IMR-90 (cell line): Measurements from ENCODE around the gene UBL7. TPM values are rescaled to one million over a fixed set of nuclear protein-coding genes. Genes with fewer than 3 reads are reported as not detected.

ENCODE experiments used
- ATAC-seq: fragments of 200-7000 bp; cut with Tn5 transposase; 2 replicates; pipeline ENCODE4 v1.9.1; 2020; ENCODE audit warnings: low read depth, mild to moderate bottlenecking, moderate library complexity
- BruUV-seq: library from RNA; stranded (reverse); fragments of 400-500 nt; replicated peaks from 2 replicates; lab custom pipeline; 2021; lab: Mats Ljungman, UMichigan
- CTCF ChIA-PET: fragments of 300-600 bp; formaldehyde crosslinking; extraction: SDS; loops from one replicate; lab custom pipeline; 2021; ENCODE audit warnings: antibody characterized with exemption; lab: Yijun Ruan, JAX
- POLR2A ChIA-PET: fragments of 300-600 bp; sonication (Branson Sonifier 250); formaldehyde crosslinking; loops from one replicate; lab custom pipeline; 2022; ENCODE audit warnings: antibody characterized with exemption; ENCODE audit not compliant: unreplicated experiment; lab: Charles Lee
- DNase-seq: peaks from one replicate; pipeline ENCODE4 v3.0.0; 2013
- H2AFZ ChIP-seq: replicated peaks from 2 replicates; pipeline ENCODE3; 2013; ENCODE audit warnings: low read length, mild to moderate bottlenecking; ENCODE audit not compliant: poor library complexity
- H2AK5ac ChIP-seq: 2 replicates; pipeline ENCODE4 v1.6.1; 2013; ENCODE audit warnings: low read depth, low read length, inconsistent platforms
- H2AK9ac ChIP-seq: replicated peaks from 2 replicates; pipeline ENCODE3; 2013; ENCODE audit warnings: mild to moderate bottlenecking, low read depth, low read length, moderate library complexity; ENCODE audit not compliant: poor library complexity
- H2BK120ac ChIP-seq: 2 replicates; pipeline ENCODE4 v1.6.1; 2013; ENCODE audit warnings: low read depth, low read length, inconsistent platforms
- H2BK15ac ChIP-seq: 3 replicates; pipeline ENCODE4 v1.6.1; 2013; ENCODE audit warnings: low read depth, low read length, inconsistent platforms
- H2BK20ac ChIP-seq: 2 replicates; pipeline ENCODE4 v1.6.1; 2013; ENCODE audit warnings: low read depth, mild to moderate bottlenecking, inconsistent platforms, low read length, moderate library complexity
- H2BK5ac ChIP-seq: 2 replicates; pipeline ENCODE4 v1.6.1; 2013; ENCODE audit warnings: mild to moderate bottlenecking, low read depth, low read length, inconsistent platforms; ENCODE audit not compliant: poor library complexity, severe bottlenecking
- H3K14ac ChIP-seq: replicated peaks from 2 replicates; pipeline ENCODE4 v1.6.1; 2013; ENCODE audit warnings: low read depth, low read length, inconsistent platforms
- H3K18ac ChIP-seq: 2 replicates; pipeline ENCODE4 v1.6.1; 2013; ENCODE audit warnings: low read depth, low read length, control low read depth
- H3K23ac ChIP-seq: 2 replicates; pipeline ENCODE4 v1.6.1; 2013; ENCODE audit warnings: low read depth, low read length, inconsistent platforms
- H3K27ac ChIP-seq: 2 replicates; pipeline ENCODE4 v1.5.1; 2013; ENCODE audit warnings: mild to moderate bottlenecking, control low read depth, low read length; ENCODE audit not compliant: insufficient read depth
- H3K27me3 ChIP-seq: 2 replicates; pipeline ENCODE4 v1.6.1; 2013; ENCODE audit warnings: low read length; ENCODE audit not compliant: control insufficient read depth, insufficient read depth
- H3K36me3 ChIP-seq: 2 replicates; pipeline ENCODE4 v1.6.1; 2013; ENCODE audit warnings: low read length, mixed read lengths; ENCODE audit not compliant: control insufficient read depth, insufficient read depth
- H3K4ac ChIP-seq: 2 replicates; pipeline ENCODE4 v1.6.1; 2013; ENCODE audit warnings: low read depth, low read length, inconsistent platforms
- H3K4me1 ChIP-seq: 2 replicates; pipeline ENCODE4 v1.6.1; 2013; ENCODE audit warnings: low read length, mixed read lengths; ENCODE audit not compliant: control insufficient read depth, insufficient read depth
- H3K4me2 ChIP-seq: 2 replicates; pipeline ENCODE4 v1.6.1; 2013; ENCODE audit warnings: low read depth, mild to moderate bottlenecking, control low read depth, low read length, moderate library complexity
- H3K4me3 ChIP-seq: 2 replicates; pipeline ENCODE4 v1.5.1; 2013; ENCODE audit warnings: low read depth, mild to moderate bottlenecking, control low read depth, low read length, moderate library complexity; ENCODE audit not compliant: insufficient read depth
- H3K56ac ChIP-seq: 2 replicates; pipeline ENCODE4 v1.6.1; 2013; ENCODE audit warnings: low read length, inconsistent platforms; ENCODE audit not compliant: insufficient read depth; ENCODE audit errors: extremely low read depth
- H3K79me1 ChIP-seq, 2 experiments: 2 replicates each; pipeline ENCODE4 v1.6.1; 2013; ENCODE audit warnings: low read length in 2 of 2, inconsistent platforms in 1 of 2, low read depth in 1 of 2
- H3K9ac ChIP-seq: 2 replicates; pipeline ENCODE4 v1.6.1; 2013; ENCODE audit warnings: low read depth, low read length, control low read depth
- H3K9me1 ChIP-seq: 2 replicates; pipeline ENCODE4 v1.6.1; 2013; ENCODE audit warnings: low read length, inconsistent platforms; ENCODE audit not compliant: insufficient read depth
- H3K9me3 ChIP-seq: 2 replicates; pipeline ENCODE4 v1.6.1; 2013; ENCODE audit warnings: low read length; ENCODE audit not compliant: control insufficient read depth, insufficient read depth
- H4K20me1 ChIP-seq: 2 replicates; pipeline ENCODE4 v1.6.1; 2013; ENCODE audit warnings: low read length, inconsistent platforms; ENCODE audit not compliant: insufficient read depth
- H4K5ac ChIP-seq: 2 replicates; pipeline ENCODE4 v1.6.1; 2013; ENCODE audit warnings: mild to moderate bottlenecking, low read depth, low read length, control low read depth
- H4K8ac ChIP-seq, 2 experiments: 2 replicates each; pipeline ENCODE4 v1.6.1; 2013; ENCODE audit warnings: low read depth in 2 of 2, low read length in 2 of 2, control low read depth in 1 of 2, inconsistent platforms in 1 of 2
- H4K91ac ChIP-seq: 2 replicates; pipeline ENCODE4 v1.6.1; 2013; ENCODE audit warnings: low read depth, low read length, inconsistent platforms; ENCODE audit not compliant: insufficient read depth
- BHLHE40 ChIP-seq: fragments of 150-350 bp; IDR thresholded peaks from 2 replicates; pipeline ENCODE4 v1.6.1; 2016; ENCODE audit warnings: mild to moderate bottlenecking, low read depth, low read length
- CEBPB ChIP-seq: IDR thresholded peaks from 2 replicates; pipeline ENCODE4 v1.6.1; 2012; ENCODE audit warnings: low read depth, low read length, improper control_type of control experiment
- CHD1 ChIP-seq: IDR thresholded peaks from 2 replicates; pipeline ENCODE4 v1.6.1; 2012; ENCODE audit warnings: low read depth, low read length, improper control_type of control experiment
- CTCF ChIP-seq: conservative IDR thresholded peaks from 2 replicates; pipeline ENCODE4 v1.5.1; 2012; ENCODE audit warnings: mild to moderate bottlenecking, low read depth, low read length, improper control_type of control experiment
- ELK1 ChIP-seq: fragments of 150-350 bp; IDR thresholded peaks from 2 replicates; pipeline ENCODE4 v1.6.1; 2016; ENCODE audit warnings: low read depth, mild to moderate bottlenecking, low read length, moderate library complexity, borderline replicate concordance
- FOS ChIP-seq: fragments of 150-350 bp; IDR thresholded peaks from 2 replicates; pipeline ENCODE4 v1.6.1; 2016; ENCODE audit warnings: low read depth, low read length
- MAFK ChIP-seq: IDR thresholded peaks from 2 replicates; pipeline ENCODE4 v1.6.1; 2012; ENCODE audit warnings: low read depth, low read length, improper control_type of control experiment
- MAZ ChIP-seq: IDR thresholded peaks from 2 replicates; pipeline ENCODE4 v1.6.1; 2012; ENCODE audit warnings: low read depth, mild to moderate bottlenecking, low read length, improper control_type of control experiment, moderate library complexity, borderline replicate concordance
- MXI1 ChIP-seq: IDR thresholded peaks from 2 replicates; pipeline ENCODE4 v1.6.1; 2012; ENCODE audit warnings: low read depth, mild to moderate bottlenecking, low read length, moderate library complexity, borderline replicate concordance
- NFE2L2 ChIP-seq: fragments of 150-350 bp; IDR thresholded peaks from 2 replicates; pipeline ENCODE4 v1.6.1; 2016; ENCODE audit warnings: low read depth, mild to moderate bottlenecking, low read length
- POLR2A ChIP-seq: IDR thresholded peaks from 2 replicates; pipeline ENCODE4 v1.6.1; 2012; ENCODE audit warnings: mild to moderate bottlenecking, low read depth, low read length
- RAD21 ChIP-seq: IDR thresholded peaks from 2 replicates; pipeline ENCODE4 v1.6.1; 2012; ENCODE audit warnings: low read length, improper control_type of control experiment
- RCOR1 ChIP-seq: IDR thresholded peaks from 2 replicates; pipeline ENCODE4 v1.6.1; 2012; ENCODE audit warnings: mild to moderate bottlenecking, low read length, improper control_type of control experiment; ENCODE audit not compliant: insufficient replicate concordance
- RFX5 ChIP-seq: IDR thresholded peaks from 2 replicates; pipeline ENCODE4 v1.8.0; 2012; ENCODE audit warnings: low read depth, mild to moderate bottlenecking, low read length, moderate library complexity
- SMC3 ChIP-seq: fragments of 150-350 bp; IDR thresholded peaks from 2 replicates; pipeline ENCODE4 v1.6.1; 2016; ENCODE audit warnings: low read depth, mild to moderate bottlenecking, antibody characterized with exemption, low read length, moderate library complexity
- USF2 ChIP-seq: fragments of 150-350 bp; IDR thresholded peaks from 2 replicates; pipeline ENCODE4 v1.6.1; 2017; ENCODE audit warnings: mild to moderate bottlenecking, antibody characterized with exemption, low read length, low read depth
- WGBS, 2 experiments: methylation state at CpG; one replicate each; pipeline versions ENCODE4 v1.1.5 to v1.1.7; 2013; ENCODE audit warnings: missing lambda C conversion rate in 2 of 2; ENCODE audit not compliant: insufficient read length in 1 of 2; ENCODE audit errors: extremely low coverage in 2 of 2; 5-methylcytosine and 5-hydroxymethylcytosine counted together
- dilution Hi-C: fragments of 300-500 bp; cut with HindIII; formaldehyde crosslinking; loops from one replicate; pipeline ENCODE4 v1.14.3; 2018; ENCODE audit warnings: low sequenced_read_pairs; ENCODE audit not compliant: unreplicated experiment
- in situ Hi-C: fragments of 300-500 bp; cut with MboI; formaldehyde crosslinking; loops from 3 replicates; pipeline ENCODE4 v1.14.3; 2019; ENCODE audit warnings: low sequenced_read_pairs, inconsistent platforms, mixed read lengths
- intact Hi-C: fragments of 100-400 bp; cut with micrococcal nuclease; formaldehyde crosslinking; loops from 2 replicates; pipeline ENCODE4 v1.10.0; 2022
- polyA plus RNA-seq, 3 experiments: library from polyadenylated mRNA; depleted of rRNA; stranded (reverse); fragments of >200 nt; gene quantifications; 2 replicates each; pipeline ENCODE4 v1.2.3, GENCODE V29; 2012; ENCODE audit warnings: low replicate concordance in 1 of 3
- total RNA-seq: library from RNA; depleted of rRNA; stranded (reverse); fragments of >200 nt; gene quantifications from 2 replicates; pipeline ENCODE4 v1.2.3, GENCODE V29; 2012

Gene UBL7
- total and polyA plus RNA-seq, 2 of the 4 experiments (the other 2 are of a cell fraction): 68.1 to 78.4 TPM

GRCh38 chr15:74504418-74504817, 43.5 kb upstream of the UBL7 start:
- no peak overlapping the region for H4K5ac ChIP-seq
- H4K20me1 ChIP-seq: 0 out of 2 replicates have a peak, but pooled peaks cover 3% of the 10 kb centered on the region
- peak overlapping the region; percentile 58 for H2BK5ac ChIP-seq
- dilution Hi-C loops (no loop called here), in situ Hi-C loops (no loop called here), intact Hi-C loops (no loop called here)
- H3K79me1 ChIP-seq: no peaks in the 10 kb centered on the region
- no peak overlapping the region for H3K56ac ChIP-seq
- peaks cover 4% of the 10 kb centered on the region; the same call in 1 of the 2 replicates for H3K9me1 ChIP-seq
- H4K8ac ChIP-seq: no peak overlapping the region
- H2AFZ ChIP-seq: no peak overlapping the region
- no peak overlapping the region for H2AK5ac ChIP-seq
- no CpG with 5 or more reads among the region's 3 CpGs for WGBS, 2 experiments
- no peak overlapping the region for H3K27ac ChIP-seq
- H4K91ac ChIP-seq: no peak overlapping the region
- TF ChIP-seq RCOR1 (no peak), FOS (0 out of 2 replicates have a peak, but pooled peaks have one; percentile 41), MAFK (peak; percentile 27), MAZ (no peak), CTCF (no peak), NFE2L2 (peak; percentile 42; the same call in 1 of the 2 replicates), POLR2A (no peak), MXI1 (no peak), USF2 (no peak), BHLHE40 (no peak), SMC3 (no peak), CEBPB (no peak), RAD21 (no peak), CHD1 (no peak), RFX5 (no peak), ELK1 (no peak)
- BruUV-seq: no TSS peak
- H3K18ac ChIP-seq: no peak overlapping the region
- no peak overlapping the region for H2AK9ac ChIP-seq
- H3K4me2 ChIP-seq: no peak overlapping the region
- no peak overlapping the region for H3K4ac ChIP-seq
- H3K9ac ChIP-seq: no peak overlapping the region
- H3K23ac ChIP-seq: no peak overlapping the region
- POLR2A ChIA-PET: no interaction called here
- CTCF ChIA-PET: no interaction called here
- ATAC-seq: peak; percentile 75
- H2BK15ac ChIP-seq: no peak overlapping the region
- H2BK120ac ChIP-seq: no peak overlapping the region
- no peak overlapping the region for H2BK20ac ChIP-seq
- H3K14ac ChIP-seq: no peak overlapping the region
- no peak overlapping the region for H3K4me3 ChIP-seq
- H3K9me3 ChIP-seq: 0 out of 2 replicates have a peak, but pooled peaks cover 2% of the 10 kb centered on the region
- peak; percentile 79 for DNase-seq
- no peaks in the 10 kb centered on the region for H3K27me3 ChIP-seq
- peaks cover 6% of the 10 kb centered on the region; the same call in 1 of the 2 replicates for H3K4me1 ChIP-seq
- H3K36me3 ChIP-seq: no peaks in the 10 kb centered on the region
